GM08714 (cell line): Measurements from ENCODE around the gene SLIT3.

Experiments used
- H3K4me3 ChIP-seq: fragments of 200-500 bp; sonication (Bioruptor generic); 2 replicates; pipeline ENCODE4 v1.5.1; 2014; ENCODE audit warnings: mild to moderate bottlenecking, low read length, inconsistent platforms
- ZNF274 ChIP-seq: IDR thresholded peaks from 2 replicates; pipeline ENCODE4 v1.6.1; 2012; ENCODE audit warnings: mild to moderate bottlenecking, low read depth, low read length

SLIT3 gene

GRCh38 chr5:169022718-169023117 lies 278.2 kb downstream of the SLIT3 start:
- TF ChIP-seq ZNF274 = no peak
- no peak overlapping the region for H3K4me3 ChIP-seq

GRCh38 chr5:169020102-169020501 lies 280.8 kb downstream of the SLIT3 start:
- no peak for TF ChIP-seq ZNF274
- no peak overlapping the region for H3K4me3 ChIP-seq

GRCh38 chr5:169018925-169019324 lies 282.0 kb downstream of the SLIT3 start:
- no peak overlapping the region for H3K4me3 ChIP-seq
- no peak for TF ChIP-seq ZNF274

- no peak for TF ChIP-seq ZNF274
- H3K4me3 ChIP-seq = no peak overlapping the region
Observed at GRCh38 chr5:169015991-169016390, 284.9 kb downstream of the SLIT3 start.

GRCh38 chr5:169013846-169014245 lies 287.1 kb downstream of the SLIT3 start:
- no peak for TF ChIP-seq ZNF274
- no peak overlapping the region for H3K4me3 ChIP-seq

GRCh38 chr5:169013208-169013728 lies 287.7 kb downstream of the SLIT3 start:
- no peak overlapping the region for H3K4me3 ChIP-seq
- TF ChIP-seq ZNF274 = no peak

GRCh38 chr5:169012450-169012849 lies 288.5 kb downstream of the SLIT3 start:
- H3K4me3 ChIP-seq = no peak overlapping the region

GRCh38 chr5:169011451-169011850 lies 289.5 kb downstream of the SLIT3 start:
- no peak overlapping the region for H3K4me3 ChIP-seq
- TF ChIP-seq ZNF274 = no peak

More at GRCh38 chr5:169012450-169012849, 288.5 kb downstream of the SLIT3 start:
- TF ChIP-seq ZNF274 = no peak

GRCh38 chr5:169011009-169011408 lies 289.9 kb downstream of the SLIT3 start:
- no peak for TF ChIP-seq ZNF274
- no peak overlapping the region for H3K4me3 ChIP-seq

- no peak for TF ChIP-seq ZNF274
- no peak overlapping the region for H3K4me3 ChIP-seq
Observed at GRCh38 chr5:169009123-169009522, 291.8 kb downstream of the SLIT3 start.

- no peak overlapping the region for H3K4me3 ChIP-seq
- no peak for TF ChIP-seq ZNF274
Observed at GRCh38 chr5:169006842-169007790, 293.8 kb downstream of the SLIT3 start.

- TF ChIP-seq ZNF274 = no peak
- no peak overlapping the region for H3K4me3 ChIP-seq
Observed at GRCh38 chr5:169004551-169004950, 296.4 kb downstream of the SLIT3 start.

- TF ChIP-seq ZNF274 = no peak
- H3K4me3 ChIP-seq = no peak overlapping the region
Observed at GRCh38 chr5:169003721-169004541, 297.0 kb downstream of the SLIT3 start.

GRCh38 chr5:169002953-169003555 lies 297.9 kb downstream of the SLIT3 start:
- no peak for TF ChIP-seq ZNF274

More at GRCh38 chr5:169002953-169003555, 297.9 kb downstream of the SLIT3 start:
- H3K4me3 ChIP-seq = no peak overlapping the region
